Embryonic facial prominence (tissue), 1 donor: Measurements from ENCODE around the gene HTATIP2.
"Not testable (repeated sequence)": the region's sequence is repeated elsewhere in the genome, so short reads cannot be mapped to it uniquely, and the experiment has no call there.

Source experiments
- DNase-seq: peaks from one replicate; pipeline ENCODE4 v3.0.0-alpha.2; 2016; ENCODE audit errors: extremely low spot score

Gene HTATIP2

DNA sequence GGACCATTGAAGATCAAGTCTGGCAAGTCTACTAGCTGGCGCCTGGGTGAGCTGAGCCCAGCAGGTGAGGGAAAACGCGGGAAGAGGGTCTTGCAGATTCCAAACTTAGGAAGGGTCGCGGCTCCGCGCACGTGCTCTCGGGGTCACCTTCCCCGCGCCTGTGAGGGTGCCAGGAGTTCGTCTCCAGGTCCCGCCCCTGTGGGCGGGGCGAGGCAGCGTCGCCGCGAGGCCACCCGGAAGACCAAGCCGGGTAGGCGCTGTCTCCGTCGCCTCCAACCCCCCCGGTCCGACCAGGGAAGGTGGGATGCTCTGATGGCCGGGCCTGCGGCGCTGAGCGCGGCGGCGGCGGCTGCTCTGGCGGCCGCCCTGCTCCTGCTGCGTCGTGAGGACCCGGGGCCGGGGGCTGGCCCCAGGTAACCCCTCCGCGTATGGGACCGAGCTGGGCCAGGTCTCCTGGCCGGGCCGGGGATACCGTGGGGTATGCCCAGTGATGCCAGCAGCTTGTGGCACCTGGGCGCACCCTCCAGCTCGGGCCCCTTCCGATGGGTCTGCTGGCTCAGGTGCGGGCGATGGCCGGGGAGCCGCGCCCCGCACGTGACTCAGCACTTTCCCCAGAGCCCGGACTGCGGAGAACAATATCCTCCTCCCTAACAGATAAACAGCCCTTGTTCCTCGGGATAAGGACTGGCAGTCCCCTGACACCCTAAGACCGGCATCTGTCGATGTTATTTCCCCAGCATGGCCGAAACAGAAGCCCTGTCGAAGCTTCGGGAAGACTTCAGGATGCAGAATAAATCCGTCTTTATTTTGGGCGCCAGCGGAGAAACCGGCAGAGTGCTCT, at the start of gene HTATIP2:
TSS of gene HTATIP2 (plus strand) at position 215 of the 841 bp plus-strand sequence. CDS start at position 739, 524 bp downstream.
- no peak for DNase-seq

DNA sequence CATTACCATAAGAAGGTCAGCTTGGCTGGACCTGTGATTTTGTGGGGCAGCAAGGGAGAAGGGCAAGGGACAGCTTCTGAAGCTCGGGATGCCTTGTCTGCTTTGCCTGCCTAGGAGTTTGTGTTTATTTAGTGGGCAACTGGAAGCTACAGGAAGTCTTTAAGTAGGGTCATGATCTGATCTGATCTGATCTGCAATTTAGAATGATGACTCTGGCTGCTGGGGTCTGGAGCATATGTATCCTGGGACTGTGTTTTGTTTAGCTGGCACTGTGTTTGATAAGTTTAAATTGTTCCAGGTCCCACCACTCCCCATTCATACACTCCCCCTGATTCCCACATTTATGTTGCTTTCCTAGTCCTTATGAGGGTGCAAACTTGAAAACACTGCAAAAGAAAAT, 47.7 kb upstream of the HTATIP2 start:
- DNase-seq, result no peak

DNA sequence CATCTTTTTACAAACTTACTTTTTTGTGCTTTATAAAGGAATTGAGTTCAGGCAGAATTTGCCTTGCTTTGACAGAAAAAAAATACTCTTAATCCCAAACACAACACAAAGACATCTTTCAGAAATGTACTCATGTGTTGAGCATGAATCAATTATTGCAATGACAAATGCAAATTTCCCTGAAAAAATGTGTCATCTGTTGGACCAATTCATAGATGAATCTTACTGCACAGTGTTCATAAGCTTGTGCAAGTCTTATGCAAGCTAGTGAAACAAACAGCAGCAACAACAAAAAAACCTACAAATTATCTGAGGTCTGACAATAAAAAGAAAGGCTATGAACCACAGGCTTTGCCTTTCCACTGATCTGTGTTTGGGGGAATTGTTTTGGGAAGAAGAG, 42.3 kb upstream of the HTATIP2 start:
- DNase-seq, result no peak

DNA sequence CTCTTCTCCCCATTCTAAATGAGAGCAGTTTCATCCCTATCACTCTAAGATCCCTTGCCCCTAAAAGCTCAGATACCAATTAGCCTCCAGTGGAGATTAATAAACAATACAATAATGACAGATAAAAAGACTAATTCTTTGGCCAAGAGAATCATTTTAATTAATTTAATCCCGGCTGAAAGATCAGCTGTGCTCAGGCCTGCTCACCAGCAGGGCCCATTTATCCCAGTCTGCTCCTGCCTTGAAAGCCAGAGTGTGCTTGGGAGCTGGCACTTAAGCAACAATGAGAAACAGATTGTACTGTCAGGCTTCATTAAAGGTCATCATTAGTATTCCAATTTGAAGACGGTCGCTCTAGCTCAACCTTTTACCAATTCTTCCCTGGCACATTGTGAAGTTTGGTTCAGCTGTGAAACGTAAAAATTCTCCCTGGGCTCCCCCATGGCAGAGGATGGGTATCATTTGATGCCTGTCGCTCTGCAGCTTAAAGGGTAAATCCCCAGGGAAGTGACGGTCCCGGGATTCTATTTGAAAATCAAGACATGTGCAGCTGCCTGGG, 36.1 kb upstream of the HTATIP2 start:
- DNase-seq, result no peak

DNA sequence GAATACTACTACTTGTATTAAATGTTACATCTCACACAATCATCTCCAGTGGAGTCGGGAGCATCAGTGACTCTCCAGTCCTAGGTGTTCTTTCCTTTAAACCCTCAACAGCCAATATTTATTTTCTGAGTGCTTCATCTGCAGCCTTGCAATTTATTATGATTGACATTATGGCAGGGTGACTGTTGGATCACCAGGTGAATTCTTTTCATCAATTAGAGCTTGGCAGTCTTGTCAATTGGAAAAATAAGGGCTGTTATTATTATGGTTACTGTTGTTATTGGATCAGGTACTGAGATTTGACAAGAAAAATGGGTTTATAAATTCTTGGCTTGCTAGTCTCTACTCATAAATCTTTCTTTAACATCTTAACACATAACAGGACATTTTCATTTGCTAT, 27.5 kb upstream of the HTATIP2 start:
- DNase-seq, result no peak

DNA sequence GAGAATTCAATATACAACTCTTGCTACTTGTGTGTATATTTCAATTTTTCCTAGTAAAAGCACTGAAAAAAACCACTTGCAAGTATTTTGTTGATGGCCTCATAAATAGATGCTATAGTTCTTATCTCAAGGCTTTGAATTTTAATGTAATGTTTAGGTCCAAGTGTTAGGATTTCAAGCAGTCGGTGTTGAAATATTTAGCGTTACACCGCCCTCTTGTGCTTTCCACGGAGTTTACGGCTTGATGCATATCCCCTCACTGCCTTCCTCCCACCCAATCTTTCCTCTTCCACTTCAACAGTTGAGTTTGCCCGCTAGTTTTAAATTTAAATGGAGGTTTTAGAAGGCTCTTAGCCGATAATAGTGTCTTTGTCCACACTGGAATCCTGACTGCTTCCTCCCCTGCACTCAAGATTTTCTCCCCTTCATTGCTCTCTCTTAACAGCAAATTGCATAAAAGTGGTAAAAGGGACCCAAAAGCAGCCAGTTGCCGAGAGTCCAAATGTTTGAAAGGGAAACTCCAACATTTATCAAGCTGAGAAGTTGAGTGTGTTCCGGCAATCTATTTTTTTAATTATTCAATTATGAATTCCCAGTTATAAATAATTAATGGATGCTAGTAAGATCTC, 25.9 kb upstream of the HTATIP2 start:
- DNase-seq, result no peak

DNA sequence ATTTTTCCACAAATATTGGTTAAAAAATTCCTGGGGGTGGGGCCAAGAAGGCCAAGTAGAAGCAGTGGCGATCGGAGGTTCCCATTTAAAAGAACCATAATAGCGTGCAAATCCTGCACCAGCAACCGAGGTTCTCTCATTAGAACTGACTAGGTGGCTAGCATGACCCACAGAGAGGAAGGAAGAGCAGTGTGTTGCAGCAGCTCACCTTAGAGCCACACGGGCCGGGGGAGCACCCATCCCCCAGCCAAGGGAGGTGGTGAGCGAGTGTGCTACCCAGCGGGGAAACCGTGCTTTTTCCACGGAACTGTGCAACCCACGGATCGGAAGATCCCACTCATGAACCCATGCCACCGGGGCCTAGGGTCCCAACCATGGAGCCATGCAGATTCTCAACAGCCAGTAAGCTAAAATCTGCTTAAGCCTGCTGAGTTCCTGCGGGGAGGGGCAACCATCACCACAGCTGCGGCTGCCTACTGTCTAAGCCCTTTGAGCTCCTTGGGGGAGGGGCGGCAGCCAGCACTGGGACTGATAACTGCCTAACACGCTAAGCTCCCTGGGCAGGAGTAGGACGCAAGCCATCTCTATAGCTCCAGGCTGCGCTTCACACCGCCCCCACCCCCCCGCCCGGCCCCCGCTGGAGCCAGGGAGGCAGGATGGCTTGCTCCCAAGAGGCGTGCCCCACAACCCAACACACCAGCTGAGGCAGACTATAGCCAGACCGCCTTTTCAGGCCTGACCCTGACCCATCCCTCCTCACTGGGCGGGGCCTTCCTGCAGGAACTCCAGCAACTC, 21.0 kb upstream of the HTATIP2 start:
- no peak for DNase-seq

DNA sequence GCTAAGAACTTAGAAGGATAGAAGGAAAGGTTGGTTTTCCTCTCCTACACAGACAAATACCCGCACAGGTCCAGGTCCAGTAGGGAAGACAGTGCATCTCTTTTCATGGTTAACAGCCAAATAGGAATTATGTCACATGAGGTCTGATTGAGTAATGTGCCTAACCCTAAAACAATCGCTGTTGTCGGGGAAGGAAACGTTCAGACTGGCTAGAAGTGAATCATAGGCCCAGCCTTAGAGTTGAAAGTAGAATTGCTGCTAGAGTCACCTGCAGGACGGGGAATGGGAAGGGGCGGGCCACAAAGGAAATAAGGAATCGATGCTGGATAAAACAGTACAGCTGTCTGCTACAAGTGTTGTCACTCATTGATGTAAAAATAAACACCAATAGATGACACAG, 12.4 kb upstream of the HTATIP2 start:
- DNase-seq, result no peak

DNA sequence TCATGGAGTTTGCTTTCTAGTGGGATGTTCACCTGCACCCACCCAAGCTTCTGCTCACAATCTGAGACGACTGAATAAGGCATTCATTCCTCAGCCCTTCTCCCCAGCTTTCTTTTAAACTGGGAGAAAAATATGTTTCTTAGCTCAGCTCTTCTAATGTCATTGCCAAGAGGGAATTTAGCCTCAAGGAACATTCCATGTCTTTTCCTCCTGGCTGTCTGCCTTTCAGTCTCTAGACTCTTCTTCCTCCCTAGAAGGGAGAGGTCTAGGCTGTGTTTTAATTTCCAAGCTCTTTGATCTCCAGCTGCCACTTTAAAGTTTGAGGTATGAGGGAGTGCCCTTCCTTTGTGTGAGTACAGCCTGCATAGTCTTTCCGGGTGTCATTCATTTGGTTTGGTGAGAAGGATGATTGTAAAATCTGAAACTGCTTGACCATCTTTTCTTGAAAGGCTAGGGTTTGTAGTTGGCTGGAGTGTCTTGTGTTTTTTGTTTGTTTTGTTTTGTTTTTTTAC, 11.7 kb upstream of the HTATIP2 start:
- no peak for DNase-seq

DNA sequence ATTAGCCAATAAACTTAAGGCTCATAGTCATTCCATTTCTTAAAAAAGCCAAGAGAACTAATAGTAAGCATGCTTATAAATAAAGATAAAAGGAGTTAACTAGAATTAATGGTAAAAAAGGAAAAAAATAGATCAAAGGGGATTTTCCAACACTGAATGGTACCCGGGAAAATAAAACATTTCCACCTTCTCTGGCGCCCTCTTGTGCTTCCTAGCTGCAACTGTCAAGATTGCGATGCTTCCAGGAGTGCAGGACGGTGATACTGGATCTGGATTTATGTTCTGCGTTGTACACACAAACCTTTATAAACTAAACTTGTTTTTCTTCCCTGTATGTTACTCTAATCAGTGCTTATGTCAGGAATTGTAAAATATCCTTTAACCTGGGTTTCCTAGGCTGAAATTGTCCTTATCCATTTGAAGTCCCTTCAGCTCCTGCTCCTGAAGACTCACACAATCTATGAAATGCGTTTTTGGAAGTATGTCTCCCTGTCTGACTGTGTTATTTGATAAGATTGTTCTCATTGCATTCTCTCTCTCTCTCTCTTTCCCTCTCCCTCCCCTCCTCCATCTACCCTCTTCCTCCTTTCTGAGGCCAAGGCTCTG, 9.6 kb upstream of the HTATIP2 start:
- no peak for DNase-seq

DNA sequence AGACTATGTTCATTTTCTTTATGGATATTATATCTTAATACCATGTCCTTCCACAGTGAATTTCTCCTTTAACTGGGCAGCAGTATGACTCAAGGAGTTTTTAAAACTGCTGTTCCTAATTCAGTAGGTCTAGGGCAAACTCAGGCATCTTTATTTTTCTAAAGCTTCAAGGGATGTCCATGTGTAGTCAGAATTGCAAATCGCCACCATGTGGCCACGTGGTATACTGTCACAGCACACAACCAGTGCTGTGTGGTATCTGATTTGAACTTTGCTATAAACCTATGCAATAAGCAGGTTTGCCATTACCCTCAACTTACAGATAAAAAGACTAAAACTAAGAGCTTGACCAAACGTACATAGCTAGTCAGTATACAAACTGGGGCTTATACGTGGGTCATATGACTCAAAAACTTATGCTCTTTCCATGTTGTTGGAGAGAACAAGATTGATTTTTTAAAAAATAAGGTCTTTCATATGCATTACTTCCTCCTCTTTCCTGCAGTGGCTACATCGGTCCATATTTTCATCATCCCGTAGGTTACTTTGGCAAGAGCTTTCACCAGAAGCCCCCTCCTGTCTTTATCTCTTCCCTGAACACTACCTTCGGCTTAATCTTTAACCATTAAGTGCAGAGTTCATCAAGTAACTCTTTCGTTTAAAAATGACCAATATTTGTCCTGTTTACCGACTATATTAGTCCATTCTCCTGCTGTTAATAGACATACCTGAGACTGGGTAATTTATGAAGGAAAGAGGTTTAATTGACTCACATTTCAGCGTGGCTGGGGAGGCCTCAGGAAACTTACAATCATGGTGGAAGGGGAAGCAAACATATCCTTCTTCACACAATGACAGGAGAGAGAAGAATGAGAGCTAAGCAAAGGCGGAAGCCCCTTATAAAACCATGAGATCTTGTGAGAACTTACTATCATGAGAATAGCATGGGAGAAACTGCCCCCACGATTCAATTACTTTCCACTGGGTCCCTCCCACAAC, 8.0 kb upstream of the HTATIP2 start:
- DNase-seq, result no peak

DNA sequence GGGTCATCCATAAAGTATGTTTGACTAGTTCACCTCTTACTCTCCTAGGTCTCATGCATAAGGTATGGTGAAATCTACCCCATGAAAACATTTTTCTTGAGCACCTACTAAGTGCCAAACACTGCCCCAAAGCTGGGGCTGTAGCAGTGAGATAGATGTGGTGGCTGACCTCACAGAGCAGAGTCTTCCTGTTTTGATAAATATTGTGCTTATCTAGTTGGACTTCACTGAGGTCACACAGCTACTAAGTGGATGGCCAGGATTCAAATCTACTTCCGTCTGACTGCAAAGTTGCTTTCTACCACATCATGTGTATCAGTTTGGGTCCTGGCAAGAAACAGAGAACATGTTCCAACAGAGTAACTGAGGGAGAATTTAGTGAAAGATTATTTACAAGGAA, 6.4 kb upstream of the HTATIP2 start:
- no peak for DNase-seq

DNA sequence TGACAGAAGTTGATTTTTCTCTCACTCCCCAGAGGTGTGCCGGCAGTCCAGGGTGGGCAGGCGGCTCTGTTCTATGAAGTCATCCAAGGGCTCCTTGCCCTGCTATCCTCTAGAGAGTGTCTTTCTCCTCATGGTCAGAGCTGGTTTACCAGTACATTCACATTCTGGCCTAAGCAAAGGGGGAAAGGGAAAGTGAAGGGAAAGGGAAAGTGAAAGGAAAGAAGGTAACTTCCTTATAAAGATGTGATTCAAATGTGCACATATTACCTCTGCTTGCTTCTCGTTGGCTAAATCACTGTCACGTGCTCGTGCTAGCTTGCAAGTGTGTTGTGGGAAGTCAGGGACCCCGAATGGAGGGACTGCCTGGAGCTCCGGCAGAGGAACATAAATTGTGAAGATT, 2.9 kb upstream of the HTATIP2 start:
- no peak for DNase-seq

DNA sequence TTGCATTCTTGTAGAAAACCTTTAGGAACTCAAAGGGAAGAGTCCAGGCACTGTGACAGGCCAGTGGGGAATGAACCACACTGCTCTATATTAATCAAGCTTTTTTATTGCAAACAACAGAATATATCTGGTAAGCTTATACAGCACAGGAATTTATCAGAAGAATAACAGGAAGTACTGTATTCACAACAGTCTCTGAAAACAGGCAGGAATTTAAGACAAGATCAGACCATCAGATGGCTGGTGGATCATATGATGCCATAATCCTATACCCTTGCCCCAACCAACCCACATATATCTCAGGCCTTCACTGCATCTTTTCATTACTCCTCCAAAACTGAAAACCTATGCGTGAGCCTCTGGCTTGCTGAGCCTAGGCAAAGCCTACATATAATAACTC, 1.0 kb upstream of the HTATIP2 start:
- no peak for DNase-seq

DNA sequence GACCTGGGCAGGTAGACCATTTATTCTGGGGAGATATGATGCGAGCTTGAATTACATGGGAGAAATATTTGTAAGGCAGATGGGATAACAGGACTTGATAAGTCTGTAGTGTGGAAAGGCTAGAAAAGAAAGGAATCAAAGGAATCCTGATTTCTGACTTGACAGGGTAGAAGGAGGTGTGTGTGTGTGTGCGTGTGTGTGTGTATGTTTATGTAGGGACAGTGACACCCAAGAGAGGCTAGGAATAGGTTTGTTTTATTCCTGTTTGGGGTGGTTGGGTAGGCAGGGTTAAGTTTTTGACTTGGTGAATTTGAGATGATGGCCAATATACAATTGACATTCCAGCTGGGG, 390 bp upstream of the HTATIP2 start:
- DNase-seq, result no peak

DNA sequence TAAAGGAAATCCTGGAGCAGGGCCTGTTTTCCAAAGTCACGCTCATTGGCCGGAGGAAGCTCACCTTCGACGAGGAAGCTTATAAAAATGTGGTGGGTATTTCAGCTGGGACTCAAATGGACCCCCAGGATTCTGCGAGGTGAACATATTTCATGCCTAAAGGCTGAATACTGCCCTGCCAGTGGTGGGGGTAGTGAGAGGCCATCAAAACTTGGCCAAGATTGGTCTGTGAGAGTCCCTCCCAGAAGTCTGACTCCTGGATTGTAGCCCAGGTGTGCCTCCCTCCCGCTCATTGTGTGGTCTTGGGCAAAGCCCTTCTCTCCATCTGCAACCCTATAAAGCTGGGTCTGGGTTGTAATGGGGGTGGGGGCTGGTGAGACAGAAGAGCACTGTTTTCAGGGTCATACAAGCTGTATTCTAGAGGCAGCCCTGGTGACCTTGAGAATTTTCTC, 853 bp downstream of the HTATIP2 start:
- no peak for DNase-seq

DNA sequence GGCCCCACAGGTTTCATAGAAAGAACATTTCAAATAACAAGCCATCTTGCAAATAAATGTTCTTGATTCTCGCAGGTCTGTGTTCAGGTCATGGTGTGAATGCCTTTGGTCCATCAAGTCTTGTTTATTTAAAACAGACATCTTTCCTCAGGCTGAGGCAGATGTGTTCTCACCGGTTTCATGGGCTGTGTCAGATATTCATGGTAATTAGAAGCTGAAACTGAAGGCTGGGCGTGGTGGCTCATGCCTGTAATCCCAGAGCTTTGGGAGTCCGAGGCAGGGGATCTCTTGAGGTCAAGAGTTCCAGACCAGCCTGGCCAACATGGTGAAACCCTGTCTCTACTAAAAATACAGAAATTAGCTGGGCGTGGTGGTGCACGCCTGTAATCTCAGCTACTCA, 2.0 kb downstream of the HTATIP2 start:
- DNase-seq, result not testable (repeated sequence)

DNA sequence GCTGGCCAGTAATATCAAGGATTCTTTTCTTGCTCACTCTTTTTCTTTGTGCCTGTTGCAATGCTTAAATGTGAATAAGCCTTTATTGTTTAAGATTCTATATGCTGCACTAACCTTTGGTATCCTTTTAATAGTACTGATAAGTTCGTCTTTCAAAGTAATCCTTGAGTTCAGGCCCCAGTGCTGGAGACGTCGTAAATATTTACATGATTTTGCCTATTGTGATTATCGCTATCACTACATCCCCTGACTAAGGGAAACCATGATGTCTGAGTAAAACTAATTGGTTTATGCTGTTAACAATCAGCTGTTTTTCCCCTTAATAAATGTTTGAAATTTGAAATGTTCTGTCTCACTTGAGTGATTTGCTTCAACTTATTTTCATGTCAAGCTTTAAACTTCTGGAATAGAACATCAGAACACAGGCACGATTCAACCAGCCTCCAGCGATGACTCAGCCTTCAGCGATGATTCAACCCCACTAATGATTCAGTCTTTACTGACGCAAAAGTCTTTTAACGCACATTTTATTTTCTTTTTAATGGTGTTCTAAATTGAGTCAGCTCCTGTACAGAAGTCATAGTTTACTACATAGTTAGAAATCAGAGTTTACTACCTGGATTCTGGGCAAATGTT, 3.9 kb downstream of the HTATIP2 start:
- DNase-seq, result no peak

DNA sequence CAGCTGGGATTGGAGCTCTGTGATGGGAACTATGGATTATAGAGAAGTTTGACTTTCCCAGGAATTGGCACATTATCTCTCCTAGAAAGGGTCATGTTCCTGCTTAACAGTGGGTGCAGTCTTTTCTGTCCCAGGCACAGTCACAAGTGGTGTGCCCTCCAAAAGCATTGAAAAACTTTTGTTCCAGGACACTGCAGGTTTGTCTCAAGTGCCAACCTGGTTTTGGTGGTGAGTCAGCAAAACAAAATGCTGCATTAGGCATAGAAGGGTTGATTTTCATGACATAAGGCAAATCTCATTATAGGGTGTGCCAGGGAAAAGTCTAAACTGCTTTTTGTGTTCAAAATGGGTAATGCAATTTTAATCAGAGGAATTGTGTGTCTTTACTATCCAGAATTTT, 4.9 kb downstream of the HTATIP2 start:
- DNase-seq, result no peak

DNA sequence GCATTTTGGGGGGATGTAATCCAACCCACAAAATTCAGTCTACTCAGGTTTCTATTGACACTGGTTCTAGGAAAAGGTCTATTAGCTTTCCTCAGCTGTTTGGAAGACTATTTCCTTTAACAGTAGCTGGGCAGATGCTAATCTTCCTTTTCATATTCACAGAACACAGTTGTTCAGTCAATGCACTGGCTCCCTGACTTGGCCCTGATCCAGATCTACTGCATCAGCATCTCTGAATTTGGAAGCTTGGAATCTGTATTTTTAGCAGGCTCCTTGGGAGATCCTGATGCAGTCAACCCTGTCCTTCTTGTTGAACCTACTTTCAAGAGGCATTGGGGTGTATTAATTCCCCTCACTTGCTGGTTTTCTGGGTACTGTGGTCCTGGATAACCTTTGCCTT, 6.3 kb downstream of the HTATIP2 start:
- DNase-seq, result no peak
